Lung (tissue), 12 donors: ENCODE results near the gene TMEM203. TPM values are rescaled to one million over a fixed set of nuclear protein-coding genes. Genes with fewer than 3 reads are reported as not detected.
A peak's percentile ranks its signal among the peaks of the same experiment; 100 is the strongest.

Experiments
- ATAC-seq: fragments of 200-7000 bp; cut with Tn5 transposase; one replicate; pipeline ENCODE4 v1.9.1; 2020; ENCODE audit warnings: moderate number of reproducible peaks; ENCODE audit not compliant: insufficient read depth, low FRiP score
- DNase-seq, 3 donors: peaks; one replicate each; pipeline ENCODE4 v3.0.0-alpha.2; 2013 to 2017
- H3K27ac ChIP-seq, 2 donors: one replicate each; pipeline ENCODE4 v1.5.1; 2013; ENCODE audit warnings: mild to moderate bottlenecking in 2 of 2, moderate library complexity in 2 of 2, control low read depth in 1 of 2, inconsistent platforms in 1 of 2, low read depth in 1 of 2, low read length in 1 of 2
- H3K27me3 ChIP-seq, 3 donors: one replicate each; pipeline ENCODE4 v1.5.1; 2013; ENCODE audit warnings: low read length in 2 of 3; ENCODE audit not compliant: control insufficient read depth in 3 of 3, insufficient read depth in 3 of 3
- H3K36me3 ChIP-seq, 4 donors: one replicate each; pipeline ENCODE4 v1.5.1; 2013; ENCODE audit warnings: low read length in 4 of 4, mild to moderate bottlenecking in 1 of 4, moderate library complexity in 1 of 4; ENCODE audit not compliant: control insufficient read depth in 4 of 4, insufficient read depth in 4 of 4
- H3K4me1 ChIP-seq, 5 donors: one replicate each; pipeline ENCODE4 v1.5.1; 2013; ENCODE audit warnings: low read length in 5 of 5, mild to moderate bottlenecking in 2 of 5, moderate library complexity in 1 of 5; ENCODE audit not compliant: control insufficient read depth in 5 of 5, insufficient read depth in 5 of 5
- H3K4me3 ChIP-seq: one replicate; pipeline ENCODE4 v1.5.1; 2013; ENCODE audit warnings: mild to moderate bottlenecking, control low read depth, moderate library complexity
- H3K9ac ChIP-seq, 2 donors: one replicate each; pipeline ENCODE4 v1.5.1; 2013; ENCODE audit warnings: low read length in 2 of 2, control low read depth in 1 of 2; ENCODE audit not compliant: insufficient read depth in 1 of 2
- H3K9me3 ChIP-seq, 4 donors: one replicate each; pipeline ENCODE4 v1.5.1; 2013; ENCODE audit warnings: low read length in 3 of 4, mild to moderate bottlenecking in 1 of 4, moderate library complexity in 1 of 4; ENCODE audit not compliant: control insufficient read depth in 4 of 4, insufficient read depth in 3 of 4
- CTCF ChIP-seq: IDR thresholded peaks from 2 replicates; pipeline ENCODE4 v1.5.1; 2012; ENCODE audit warnings: mild to moderate bottlenecking; ENCODE audit errors: control extremely low read depth, extremely low read depth
- WGBS, 2 donors: extraction: QIAGEN DNeasy Blood & Tissue Kit; methylation state at CpG; one replicate each; pipeline ENCODE4 v1.1.7; 2013; 5-methylcytosine and 5-hydroxymethylcytosine counted together
- polyA plus RNA-seq, 2 donors: library from polyadenylated mRNA; stranded (reverse); fragments of 200-250 nt; gene quantifications; one replicate each; pipeline ENCODE4 v1.2.1, GENCODE V29; 2013
- total RNA-seq, 2 donors: library from RNA; depleted of rRNA in 1 of 2; stranded (reverse); fragments of >200 nt in 1 of 2; gene quantifications; one replicate each; pipeline ENCODE4 v1.2.1, GENCODE V29; 2014 to 2021
- donor health status: control.
- donor health status: control.
- donor health status: Bipolar disorder and iron deficiency.
- donor health status: healthy.
- donor health status: DM: yes; HTN: yes; CAD: no.

Gene TMEM203
- total and polyA plus RNA-seq, 4 donors = 26.0 to 39.3 (median 33.8) TPM

GRCh38 chr9:137167747-137168572 is 37.5 kb downstream of the TMEM203 start:
- 7 to 12% methylated on average over 45 to 57 of the region's 57 CpGs for WGBS, 2 donors
- Histone ChIP-seq H3K36me3 (no peaks in the 10 kb centered on the region), H3K4me1 (peaks cover 0 to 17% (median 0%) of the 10 kb centered on the region in 5 donors), H3K9ac (no peak overlapping the region), H3K27ac (no peak overlapping the region), H3K4me3 (no peak overlapping the region), H3K27me3 (peaks cover 9 to 49% (median 30%) of the 10 kb centered on the region in 3 donors), H3K9me3 (no peaks in the 10 kb centered on the region)
- ATAC-seq (peak; percentile 16), DNase-seq (peak; percentile 30 to 49 (median 47))
- TF ChIP-seq CTCF = no peak

GRCh38 chr9:137167277-137167746 is 38.1 kb downstream of the TMEM203 start:
- H3K9me3 ChIP-seq = no peaks in the 10 kb centered on the region
- no peak overlapping the region for H3K4me3 ChIP-seq
- no peaks in the 10 kb centered on the region for H3K36me3 ChIP-seq
- H3K9ac ChIP-seq = no peak overlapping the region
- TF ChIP-seq CTCF = no peak
- peaks cover 9 to 54% (median 30%) of the 10 kb centered on the region in 3 donors for H3K27me3 ChIP-seq
- no peak for ATAC-seq
- peaks cover 0 to 18% (median 0%) of the 10 kb centered on the region in 5 donors for H3K4me1 ChIP-seq
- H3K27ac ChIP-seq = no peak overlapping the region
- no peak for DNase-seq
- WGBS, 2 donors = 25 to 40% methylated on average over 31 to 44 of the region's 44 CpGs

GRCh38 chr9:137166380-137167229 is 38.8 kb downstream of the TMEM203 start:
- Histone ChIP-seq H3K27ac (no peak overlapping the region), H3K9me3 (no peaks in the 10 kb centered on the region), H3K36me3 (no peaks in the 10 kb centered on the region), H3K27me3 (peaks cover 9 to 57% (median 30%) of the 10 kb centered on the region in 3 donors), H3K4me3 (no peak overlapping the region), H3K4me1 (peaks cover 0 to 18% (median 0%) of the 10 kb centered on the region in 5 donors), H3K9ac (no peak overlapping the region)
- no peak for TF ChIP-seq CTCF
- ATAC-seq (no peak), DNase-seq (no peak)
- WGBS, 2 donors = 67 to 71% methylated on average over 21 to 22 of the region's 22 CpGs
